Right renal cortex interstitium (tissue), 3 donors: ENCODE results near the gene SIRPB2. TPM values are rescaled to one million over a fixed set of nuclear protein-coding genes. Genes with fewer than 3 reads are reported as not detected.
A peak's percentile ranks its signal among the peaks of the same experiment; 100 is the strongest.

Experiments
- DNase-seq, 3 donors: peaks; one replicate each; pipeline ENCODE4 v3.0.0-alpha.2; 2013; ENCODE audit warnings: low read depth in 3 of 3, low spot score in 2 of 3
- polyA plus RNA-seq, 3 donors: library from polyadenylated mRNA; unstranded; fragments of 120-200 nt; gene quantifications; one replicate each; pipeline ENCODE4 v1.2.1, GENCODE V29; 2013; ENCODE audit not compliant: insufficient read length in 3 of 3

Gene SIRPB2
- polyA plus RNA-seq, 3 donors: 0.31 to 0.49 (median 0.32) TPM

GRCh38 chr20:1448081-1448620 lies 43.1 kb downstream of the SIRPB2 start:
- DNase-seq: no peak

- DNase-seq: no peak
Observed at GRCh38 chr20:1446536-1446935, 44.7 kb downstream of the SIRPB2 start.

- no peak for DNase-seq
Observed at GRCh38 chr20:1443085-1443484, 48.1 kb downstream of the SIRPB2 start.

GRCh38 chr20:1442304-1442703 lies 48.9 kb downstream of the SIRPB2 start:
- DNase-seq: no peak

- DNase-seq: no peak
Observed at GRCh38 chr20:1441133-1441532, 50.1 kb downstream of the SIRPB2 start.

- DNase-seq: no peak
Observed at GRCh38 chr20:1440024-1440423, 51.2 kb downstream of the SIRPB2 start.

GRCh38 chr20:1438361-1438760 lies 52.9 kb downstream of the SIRPB2 start:
- no peak for DNase-seq

GRCh38 chr20:1437235-1437904 lies 53.9 kb downstream of the SIRPB2 start:
- DNase-seq: peak; percentile 29 to 34 (median 33)

- no peak for DNase-seq
Observed at GRCh38 chr20:1436263-1436662, 55.0 kb downstream of the SIRPB2 start.

GRCh38 chr20:1435337-1435699 lies 55.9 kb downstream of the SIRPB2 start:
- no peak for DNase-seq

- DNase-seq: no peak
Observed at GRCh38 chr20:1434571-1435336, 56.5 kb downstream of the SIRPB2 start.

GRCh38 chr20:1431158-1431557 lies 60.1 kb downstream of the SIRPB2 start:
- no peak for DNase-seq

- DNase-seq: no peak
Observed at GRCh38 chr20:1430004-1430451, 61.2 kb downstream of the SIRPB2 start.

GRCh38 chr20:1429143-1429728 lies 62.0 kb downstream of the SIRPB2 start:
- no peak for DNase-seq

GRCh38 chr20:1427457-1428054 lies 63.7 kb downstream of the SIRPB2 start:
- no peak for DNase-seq

GRCh38 chr20:1426231-1426849 lies 64.9 kb downstream of the SIRPB2 start:
- no peak for DNase-seq

Other genes with a start within 250 kb of the SIRPB2 start
- gene SNPH, start 225.1 kb downstream of the SIRPB2 start, polyA plus RNA-seq: 1 to 10 TPM; 1.8 to 3.1 (median 2.2) TPM
- 1 to 10 TPM; 2.2 to 2.4 (median 2.2) TPM for gene SDCBP2, start 162.3 kb downstream of the SIRPB2 start, polyA plus RNA-seq
- gene FKBP1A, start 98.4 kb downstream of the SIRPB2 start, polyA plus RNA-seq: 100 to 1,000 TPM; 388 to 407 (median 406) TPM
- gene NSFL1C, start 24.6 kb downstream of the SIRPB2 start, polyA plus RNA-seq: 100 to 1,000 TPM in 2 of 3 donors, 10 to 100 TPM in 1; 97.5 to 107 (median 100) TPM
- gene SIRPD, start 66.3 kb upstream of the SIRPB2 start, polyA plus RNA-seq: not detected
- gene SIRPB1, start 128.6 kb upstream of the SIRPB2 start, polyA plus RNA-seq: 1 to 10 TPM in 2 of 3 donors, under 1 TPM in 1; 0.53 to 2.5 (median 1.5) TPM
- gene SIRPG, start 166.4 kb upstream of the SIRPB2 start, polyA plus RNA-seq: under 1 TPM in 1 of 3 donors, not detected in 2; 0.18 TPM